Measurements from ENCODE around the gene MRPL28. TPM values are rescaled to one million over a fixed set of nuclear protein-coding genes. Genes with fewer than 3 reads are reported as not detected.
A peak's percentile ranks its signal among the peaks of the same experiment; 100 is the strongest.

The MRPL28 gene
- total and polyA plus RNA-seq, 4 donors = 28.3 to 63.4 (median 50.1) TPM

GRCh38 chr16:405548-406506 lies 35.5 kb upstream of the MRPL28 start:
- Histone ChIP-seq H3K4me1 (ENCODE audit: control insufficient read depth in 4 of 4, insufficient read depth in 4 of 4, low read length in 3 of 4) (peaks cover 4 to 32% (median 18%) of the 10 kb centered on the region in 4 donors), H3K4me3 (ENCODE audit: low read depth in 1 of 3, low read length in 3 of 3) (peak overlapping the region in 1 of 3 donors; percentile 35), H3K27me3 (ENCODE audit: control insufficient read depth in 4 of 4, insufficient read depth in 4 of 4, low read length in 3 of 4) (no peaks in the 10 kb centered on the region), H3K27ac (ENCODE audit: low read depth in 1 of 2, low read length in 2 of 2) (peak overlapping the region; percentile 80 to 82), H3K36me3 (ENCODE audit: control insufficient read depth in 4 of 4, insufficient read depth in 3 of 4, low read depth in 1 of 4, low read length in 3 of 4) (peaks cover 3 to 15% (median 8%) of the 10 kb centered on the region in 4 donors), H3K9me3 (ENCODE audit: control insufficient read depth in 4 of 4, low read length in 3 of 4) (no peaks in the 10 kb centered on the region), H3K9ac (ENCODE audit: low read depth in 1 of 2, low read length in 2 of 2) (peak overlapping the region in 1 of 2 donors; percentile 49)
- 54% methylated on average over 27 of the region's 27 CpGs for WGBS
- no peak for TF ChIP-seq NR2F2 (IDR thresholded peaks at IDR 0.05)
- peak; percentile 70 for TF ChIP-seq SP1 (IDR thresholded peaks at IDR 0.05)
- peak; percentile 21 for TF ChIP-seq HNF4G (IDR thresholded peaks at IDR 0.05)
- TF ChIP-seq YY1 (IDR thresholded peaks at IDR 0.05) = peak; percentile 65
- TF ChIP-seq TAF1 (conservative IDR thresholded peaks at IDR 0.05) = no peak
- TF ChIP-seq CTCF (IDR thresholded peaks at IDR 0.05; ENCODE audit: low read depth, low read length, missing input control) = no peak
- no peak for TF ChIP-seq FOXA1 (IDR thresholded peaks at IDR 0.05)
- peak; percentile 43 for TF ChIP-seq FOXA2 (IDR thresholded peaks at IDR 0.05)
- peak; percentile 90 for TF ChIP-seq MAX (IDR thresholded peaks at IDR 0.05)
- peak; percentile 56 for TF ChIP-seq REST (IDR thresholded peaks at IDR 0.05)
- peak in 1 of 2 donors; percentile 62 for TF ChIP-seq GABPA (IDR thresholded peaks at IDR 0.05 in 1 of 2, conservative IDR thresholded peaks at IDR 0.05 in 1 of 2)
- TF ChIP-seq ATF3 (IDR thresholded peaks at IDR 0.05) = peak; percentile 31
- TF ChIP-seq RAD21 (IDR thresholded peaks at IDR 0.05) = peak in 1 of 2 donors; percentile 14
- peak; percentile 91 to 95 for TF ChIP-seq RXRA (IDR thresholded peaks at IDR 0.05)
- no peak for TF ChIP-seq EGR1 (IDR thresholded peaks at IDR 0.05; ENCODE audit: low read depth in 2 of 2)
- TF ChIP-seq HNF4A (conservative IDR thresholded peaks at IDR 0.05) = peak; percentile 74 to 89
- peak in 1 of 2 donors; percentile 67 for TF ChIP-seq JUND (IDR thresholded peaks at IDR 0.05)
- no peak for TF ChIP-seq ZBTB33 (IDR thresholded peaks at IDR 0.05)
- DNase-seq (ENCODE audit: low spot score) = no peak

Measured in liver (tissue), 9 donors.